Endothelial cell of hepatic sinusoid (primary cell): ENCODE data around the gene TPCN2.

Experiments used
- in situ Hi-C: cut with HindIII; loops from 2 replicates; pipeline ENCODE4 v1.10.0; 2017; ENCODE audit warnings: low sequenced_read_pairs

Gene TPCN2

DNA sequence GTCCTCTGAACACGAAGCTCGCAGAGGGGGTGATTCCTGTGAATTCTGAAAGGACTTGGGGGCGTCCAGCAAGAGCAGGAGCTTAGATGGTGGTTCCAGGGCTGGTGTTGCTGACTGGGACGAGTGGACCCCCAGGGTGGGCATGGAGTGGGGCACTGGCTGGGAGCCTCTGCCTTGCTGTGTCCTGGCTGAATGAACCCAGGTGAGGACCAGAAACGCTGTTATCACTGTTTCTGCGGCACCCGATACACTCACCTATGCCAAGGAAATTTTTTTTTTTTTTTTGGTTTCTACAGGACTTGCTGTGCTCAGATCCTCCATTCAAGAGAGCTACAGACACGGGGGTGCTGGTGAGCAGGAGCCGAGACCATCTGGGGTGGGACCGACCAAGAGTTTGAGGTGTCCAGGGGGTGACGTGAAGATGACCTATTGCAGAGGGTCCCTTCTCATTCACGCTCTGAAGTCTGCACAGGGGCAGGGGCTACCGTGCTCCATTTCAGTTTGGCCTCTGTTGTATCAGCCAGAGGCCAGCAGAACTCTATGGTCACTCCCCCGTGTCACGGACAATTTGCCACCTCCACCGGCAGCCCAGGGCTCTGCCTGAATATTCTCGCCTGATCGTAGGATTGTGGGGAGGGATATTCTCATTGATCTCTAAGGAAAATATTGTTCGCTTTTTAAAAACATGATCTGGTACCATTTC is 110.6 kb downstream of the TPCN2 start:
- in situ Hi-C loops = no loop called here

DNA sequence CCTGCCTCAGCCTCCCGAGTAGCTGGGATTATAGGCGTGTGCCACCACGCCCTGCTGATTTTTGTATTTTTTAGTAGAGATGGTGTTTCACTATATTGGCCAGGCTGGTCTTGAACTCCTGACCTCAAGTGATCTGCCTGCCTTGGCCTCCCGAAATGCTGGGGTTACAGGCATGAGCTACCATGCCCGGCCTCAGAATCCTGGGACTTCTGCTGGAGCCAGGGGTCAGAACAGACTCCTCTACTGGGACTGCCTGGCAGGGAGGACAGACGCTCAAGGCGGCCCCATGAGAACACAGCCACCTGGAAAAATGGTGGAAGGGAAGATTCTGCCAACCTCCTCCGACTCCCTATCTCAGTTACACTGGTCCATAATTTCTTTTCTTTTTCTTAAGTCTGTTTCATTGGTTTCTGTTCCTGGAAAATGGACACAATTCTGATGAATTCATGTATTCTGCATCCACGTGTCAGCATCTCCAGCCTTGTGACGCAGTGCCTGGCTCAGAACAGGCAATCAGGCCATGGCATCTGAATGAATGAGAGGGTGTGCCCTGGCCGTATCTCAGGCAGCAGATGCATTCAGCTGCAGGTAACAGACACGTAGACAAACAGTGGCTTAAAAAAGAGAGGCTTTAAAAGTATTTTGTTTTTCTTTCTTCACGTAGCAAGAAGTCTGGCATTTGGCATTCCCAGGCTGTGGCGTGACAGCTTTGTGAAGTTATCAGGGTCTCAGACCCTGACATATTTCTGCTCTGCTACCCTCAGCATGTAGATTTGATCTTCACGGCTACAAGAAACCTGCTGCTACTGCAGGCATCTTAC is 111.8 kb downstream of the TPCN2 start:
- in situ Hi-C loops = no loop called here

DNA sequence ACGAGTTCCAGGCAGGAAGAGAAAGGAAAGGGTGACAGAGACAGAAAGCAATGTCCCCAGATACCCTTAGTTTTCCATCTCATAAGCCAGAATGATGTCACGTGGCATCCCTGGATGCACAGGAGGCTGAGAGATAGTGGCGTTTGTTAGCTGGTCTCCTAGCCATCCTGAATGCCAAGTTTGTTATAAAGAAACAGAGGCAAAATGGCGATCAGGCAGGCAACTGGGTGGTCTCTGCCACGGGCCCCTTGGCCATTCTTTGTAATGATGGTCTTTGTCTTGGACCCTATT is 112.3 kb downstream of the TPCN2 start:
- in situ Hi-C loops = no loop called here

DNA sequence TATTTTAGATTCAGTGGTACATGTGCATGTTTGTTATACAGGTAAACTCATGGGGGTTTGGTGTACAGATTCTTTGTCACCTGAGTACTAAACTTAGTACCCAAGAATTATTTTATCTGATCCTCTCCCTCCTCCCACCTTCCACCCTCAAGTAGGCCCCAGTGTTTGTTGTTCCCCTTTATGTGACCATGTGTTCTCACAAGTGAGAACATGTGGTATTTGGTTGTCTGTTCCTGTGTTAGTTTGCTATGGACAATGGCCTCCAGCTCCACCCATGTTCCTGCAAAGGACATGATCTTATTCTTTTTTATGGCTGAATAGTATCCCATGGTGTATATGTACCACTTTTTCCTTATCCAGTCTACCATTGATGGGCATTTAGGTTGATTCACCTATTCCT is 113.8 kb downstream of the TPCN2 start:
- in situ Hi-C loops = no loop called here

DNA sequence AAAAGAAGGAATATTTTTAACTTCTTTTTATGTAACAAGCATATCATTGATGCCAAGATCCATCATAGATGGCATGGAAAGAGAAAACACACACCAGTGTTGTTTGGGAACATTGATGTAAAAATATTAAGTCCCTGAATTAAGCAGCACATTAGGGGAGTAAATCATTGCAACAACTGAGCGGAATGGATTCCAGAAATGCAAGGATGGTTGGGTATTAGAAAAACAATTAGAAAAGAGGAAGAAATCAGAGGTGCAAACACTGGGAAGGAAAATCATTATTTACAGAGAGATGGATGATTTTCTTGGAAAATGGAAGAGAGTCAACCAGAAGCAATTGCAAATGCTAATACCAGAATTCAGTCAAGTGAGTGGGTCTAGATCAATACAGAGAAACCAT is 115.1 kb downstream of the TPCN2 start:
- in situ Hi-C loops = no loop called here

DNA sequence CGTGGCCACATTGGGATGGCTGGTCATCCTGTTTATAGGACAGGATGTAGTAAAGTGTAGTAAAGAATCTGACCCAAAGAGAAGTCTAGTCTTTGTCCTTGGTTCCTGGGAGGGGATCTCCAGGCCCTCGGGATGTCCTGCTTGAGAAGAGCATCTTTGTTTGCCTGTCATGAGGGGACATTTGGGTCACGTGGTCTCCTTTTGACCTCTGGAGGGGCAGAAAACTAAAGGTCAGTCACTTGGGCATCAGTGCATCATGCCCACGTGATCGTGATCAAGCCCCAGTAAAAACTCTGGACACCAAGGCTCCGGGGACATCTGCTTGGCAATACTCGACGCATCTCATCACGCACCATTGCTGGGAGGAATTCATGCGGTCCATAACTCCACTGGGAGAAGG is 116.1 kb downstream of the TPCN2 start:
- in situ Hi-C loops = no loop called here

- in situ Hi-C loops = no loop called here
Measured at GRCh38 chr11:69165775-69166174, 117.0 kb downstream of the TPCN2 start.

DNA sequence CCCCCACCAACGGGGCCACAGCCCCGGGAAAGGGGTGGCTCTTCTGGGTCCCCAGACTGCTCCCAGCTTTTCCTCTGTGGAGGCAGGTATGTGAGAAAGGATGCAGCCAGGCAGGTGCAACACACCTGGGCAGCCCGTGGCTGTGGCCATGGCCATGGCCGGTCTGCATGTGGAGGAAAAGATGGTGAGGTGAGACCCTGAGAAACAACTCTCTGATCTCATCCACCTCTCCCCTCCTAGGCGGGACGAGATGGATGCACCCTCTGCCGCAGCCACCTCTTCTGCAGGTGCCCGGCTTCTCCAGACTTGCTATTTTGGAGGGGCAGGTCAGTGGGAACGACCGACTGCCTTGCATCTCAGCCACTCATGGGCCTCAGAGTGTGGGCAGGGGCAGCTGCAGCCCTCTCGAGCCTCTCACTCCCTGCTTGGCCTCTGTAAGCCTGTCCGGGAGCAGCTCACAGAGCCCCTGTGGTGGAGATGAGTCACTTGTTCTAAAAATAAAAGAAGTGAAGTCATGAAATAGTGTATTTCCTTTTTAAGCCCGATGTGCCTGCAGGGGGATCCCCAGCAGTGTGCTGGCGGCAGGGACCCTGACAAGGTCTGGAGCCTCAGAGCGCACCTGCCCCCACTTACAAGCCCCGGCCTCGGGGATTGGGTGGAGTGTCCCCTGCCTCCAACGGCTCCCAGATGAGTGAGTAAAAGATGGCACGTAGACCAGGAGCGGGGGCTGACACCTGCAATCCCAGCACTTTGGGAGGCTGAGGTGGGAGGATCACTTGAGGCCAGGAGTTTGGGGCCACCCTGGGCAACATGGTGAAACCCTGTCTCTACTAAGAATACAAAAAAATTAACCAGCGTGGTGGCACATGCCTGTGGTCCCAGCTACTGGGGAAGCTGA is 117.7 kb downstream of the TPCN2 start:
- in situ Hi-C loops = no loop called here

- in situ Hi-C loops = no loop called here
Measured at GRCh38 chr11:69167130-69167915, 118.6 kb downstream of the TPCN2 start.

GRCh38 chr11:69167916-69168691 is 119.4 kb downstream of the TPCN2 start:
- in situ Hi-C loops = no loop called here

DNA sequence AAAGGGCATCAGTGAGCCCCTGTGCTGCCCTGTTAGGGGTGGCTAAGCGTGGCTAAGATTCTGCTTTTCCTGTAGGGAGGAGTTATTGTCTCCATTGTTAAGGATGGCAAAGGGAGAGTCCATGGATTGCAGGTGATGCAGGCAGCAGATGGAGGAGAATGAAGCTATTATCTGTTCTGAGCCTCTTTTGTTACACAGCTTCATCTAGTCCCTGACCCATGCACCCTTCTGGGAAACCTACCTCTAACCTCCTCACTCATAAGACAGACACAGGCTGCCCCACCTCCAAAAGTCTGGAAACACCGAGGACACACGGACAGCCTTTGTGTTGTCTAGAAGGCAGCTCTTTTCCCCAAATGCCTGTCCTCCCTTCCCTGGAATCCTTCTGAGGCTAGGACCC is 120.7 kb downstream of the TPCN2 start:
- in situ Hi-C loops = no loop called here

DNA sequence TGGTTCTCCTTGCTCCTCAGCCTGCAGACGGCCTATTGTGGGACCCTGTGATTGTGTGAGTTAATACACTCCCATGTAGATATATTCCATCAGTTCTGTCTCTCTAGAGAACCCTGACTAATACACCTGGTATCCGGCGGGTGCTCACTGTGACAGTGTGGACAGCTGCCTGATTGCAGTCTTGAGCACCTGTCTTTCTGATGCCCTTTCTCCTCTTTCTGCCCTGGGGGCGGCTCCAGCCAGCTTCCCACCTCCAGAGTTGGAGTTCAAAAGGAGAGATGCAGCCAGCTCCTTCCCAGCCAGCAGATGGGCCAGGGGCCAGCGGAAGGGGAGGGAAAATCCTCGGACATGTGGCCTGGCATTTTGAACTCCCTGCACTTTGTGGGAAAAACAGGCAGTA is 122.0 kb downstream of the TPCN2 start:
- in situ Hi-C loops = no loop called here

- in situ Hi-C loops = no loop called here
Measured at GRCh38 chr11:69171476-69172240, 122.9 kb downstream of the TPCN2 start.

DNA sequence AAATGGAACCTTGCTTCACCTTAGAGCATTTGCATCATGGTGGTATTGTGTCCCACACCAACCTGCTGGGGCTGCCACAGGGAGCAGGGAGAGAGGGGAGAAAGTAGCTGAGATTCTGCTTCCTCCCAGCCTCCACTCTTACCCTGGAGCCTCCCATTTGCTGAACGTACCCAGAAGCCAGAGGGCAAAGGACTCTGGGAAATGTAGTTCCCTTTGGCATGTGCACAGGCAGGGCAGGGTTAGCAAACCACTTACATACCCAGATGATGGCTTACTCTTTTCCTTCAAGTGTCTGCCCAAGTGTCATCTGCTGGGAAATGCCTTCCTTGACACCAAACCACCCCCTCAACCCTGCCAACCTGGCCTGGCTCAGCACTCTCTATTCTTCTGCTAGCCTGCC is 123.9 kb downstream of the TPCN2 start:
- in situ Hi-C loops = no loop called here

- in situ Hi-C loops = no loop called here
Measured at GRCh38 chr11:69173331-69173730, 124.6 kb downstream of the TPCN2 start.

DNA sequence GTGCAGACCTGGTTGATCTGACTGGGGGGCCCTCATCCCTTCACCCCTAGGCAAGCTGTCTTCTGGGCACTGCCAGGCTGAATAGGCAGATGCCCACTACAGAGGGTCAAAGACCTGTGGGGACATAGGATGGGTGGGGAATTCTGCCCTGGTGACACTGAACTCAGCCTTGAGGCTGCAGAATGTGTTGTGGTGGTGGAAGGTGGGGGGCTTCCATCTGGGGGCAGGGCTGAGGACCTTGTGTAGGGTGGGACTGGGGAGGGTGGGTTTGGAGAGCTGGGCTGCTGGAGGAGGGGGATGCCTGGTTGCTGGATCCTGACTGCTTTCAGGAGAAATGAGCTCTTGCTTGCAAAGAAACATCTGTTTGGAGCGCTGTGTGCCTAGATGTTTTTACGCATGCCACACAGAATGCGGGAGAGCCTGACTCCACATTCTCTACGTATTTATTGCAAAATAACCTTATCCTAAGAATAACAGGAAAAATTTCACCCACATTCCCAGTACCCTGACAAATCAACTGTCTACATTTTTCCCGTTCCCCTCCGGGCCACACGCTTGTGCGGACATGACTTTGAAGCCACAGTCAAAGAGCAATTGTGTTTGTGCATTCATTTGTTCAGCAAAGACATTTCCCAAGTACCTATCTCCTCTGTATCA is 125.3 kb downstream of the TPCN2 start:
- in situ Hi-C loops = no loop called here

DNA sequence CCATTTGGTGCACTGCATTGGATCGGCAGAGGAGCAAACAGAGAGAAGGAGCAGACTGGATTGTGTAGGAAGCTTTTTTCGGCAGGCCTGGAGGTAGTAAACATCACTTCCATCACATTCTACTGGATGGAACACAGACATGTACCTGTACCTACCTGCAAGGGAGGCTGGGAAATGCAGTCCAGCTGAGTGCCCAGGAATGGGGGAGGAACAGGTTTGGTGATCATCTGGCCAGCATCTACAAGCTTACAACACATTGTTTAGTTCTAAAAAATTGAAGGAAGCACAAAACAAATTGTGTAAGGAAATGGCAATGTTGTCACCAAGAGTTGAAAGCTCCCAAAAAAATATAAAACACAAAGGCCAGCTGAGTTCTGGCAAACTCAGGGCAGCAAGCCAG is 126.1 kb downstream of the TPCN2 start:
- in situ Hi-C loops = no loop called here

GRCh38 chr11:69178819-69179482 is 130.2 kb downstream of the TPCN2 start:
- in situ Hi-C loops = no loop called here
